ENCODE data around the gene FHDC1.

FHDC1 gene

GRCh38 chr4:152936446-152937335 is 568 bp downstream of the FHDC1 start:
- DNase-seq (ENCODE audit: low spot score): peak; percentile 79

- peak; percentile 59 for DNase-seq (ENCODE audit: low spot score)
These were observed 1.5 kb downstream of the FHDC1 start for GRCh38 chr4:152937336-152938236.

- no peak for DNase-seq (ENCODE audit: low spot score)
These were observed 2.3 kb downstream of the FHDC1 start for GRCh38 chr4:152938237-152938947.

GRCh38 chr4:152939621-152940020 is 3.5 kb downstream of the FHDC1 start:
- no peak for DNase-seq (ENCODE audit: low spot score)

- DNase-seq (ENCODE audit: low spot score): no peak
These were observed 4.3 kb downstream of the FHDC1 start for GRCh38 chr4:152940461-152940860.

- no peak for DNase-seq (ENCODE audit: low spot score)
These were observed 5.3 kb downstream of the FHDC1 start for GRCh38 chr4:152941411-152941810.

- DNase-seq (ENCODE audit: low spot score): no peak
These were observed 6.2 kb downstream of the FHDC1 start for GRCh38 chr4:152942346-152942745.

- no peak for DNase-seq (ENCODE audit: low spot score)
These were observed 7.5 kb downstream of the FHDC1 start for GRCh38 chr4:152943672-152944071.

- no peak for DNase-seq (ENCODE audit: low spot score)
These were observed 8.7 kb downstream of the FHDC1 start for GRCh38 chr4:152944666-152945320.

- no peak for DNase-seq (ENCODE audit: low spot score)
These were observed 9.5 kb downstream of the FHDC1 start for GRCh38 chr4:152945639-152946038.

- DNase-seq (ENCODE audit: low spot score): no peak
These were observed 10.3 kb downstream of the FHDC1 start for GRCh38 chr4:152946446-152946845.

- DNase-seq (ENCODE audit: low spot score): no peak
These were observed 11.2 kb downstream of the FHDC1 start for GRCh38 chr4:152947311-152947710.

GRCh38 chr4:152949930-152950329 is 13.8 kb downstream of the FHDC1 start:
- no peak for DNase-seq (ENCODE audit: low spot score)

GRCh38 chr4:152950402-152951274 is 14.5 kb downstream of the FHDC1 start:
- DNase-seq (ENCODE audit: low spot score): no peak

- DNase-seq (ENCODE audit: low spot score): no peak
These were observed 15.2 kb downstream of the FHDC1 start for GRCh38 chr4:152951348-152951747.

GRCh38 chr4:152953514-152953913 is 17.4 kb downstream of the FHDC1 start:
- DNase-seq (ENCODE audit: low spot score): no peak

- no peak for DNase-seq (ENCODE audit: low spot score)
These were observed 18.6 kb downstream of the FHDC1 start for GRCh38 chr4:152954741-152955140.

GRCh38 chr4:152956147-152956546 is 20.0 kb downstream of the FHDC1 start:
- no peak for DNase-seq (ENCODE audit: low spot score)

GRCh38 chr4:152956650-152957436 is 20.7 kb downstream of the FHDC1 start:
- DNase-seq (ENCODE audit: low spot score): no peak

Measured in ecto neural progenitor cell (in vitro differentiated cells).